ENCODE measurements around the gene ARHGAP40.
A peak's percentile ranks its signal among the peaks of the same experiment; 100 is the strongest.
"Not testable (repeated sequence)": the region's sequence is repeated elsewhere in the genome, so short reads cannot be mapped to it uniquely, and the experiment has no call there.

The ARHGAP40 gene

GRCh38 chr20:38588303-38588702 lies 13.3 kb upstream of the ARHGAP40 start:
- DNase-seq (ENCODE audit: low spot score), result no peak

GRCh38 chr20:38589351-38589750 lies 12.3 kb upstream of the ARHGAP40 start:
- no peak for DNase-seq (ENCODE audit: low spot score)

GRCh38 chr20:38589967-38590675 lies 11.5 kb upstream of the ARHGAP40 start:
- no peak for DNase-seq (ENCODE audit: low spot score)

GRCh38 chr20:38590676-38591473 lies 10.7 kb upstream of the ARHGAP40 start:
- no peak for DNase-seq (ENCODE audit: low spot score)

- DNase-seq (ENCODE audit: low spot score), result no peak
These were observed 9.9 kb upstream of the ARHGAP40 start for GRCh38 chr20:38591474-38592410.

GRCh38 chr20:38592411-38592790 lies 9.2 kb upstream of the ARHGAP40 start:
- not testable (repeated sequence) for DNase-seq (ENCODE audit: low spot score)

GRCh38 chr20:38594281-38594680 lies 7.3 kb upstream of the ARHGAP40 start:
- DNase-seq (ENCODE audit: low spot score), result not testable (repeated sequence)

GRCh38 chr20:38595886-38596285 lies 5.7 kb upstream of the ARHGAP40 start:
- DNase-seq (ENCODE audit: low spot score), result not testable (repeated sequence)

- no peak for DNase-seq (ENCODE audit: low spot score)
These were observed 2.2 kb upstream of the ARHGAP40 start for GRCh38 chr20:38599410-38599882.

- DNase-seq (ENCODE audit: low spot score), result no peak
These were observed 1.6 kb upstream of the ARHGAP40 start for GRCh38 chr20:38600057-38600456.

GRCh38 chr20:38602185-38602581 lies 574 bp downstream of the ARHGAP40 start:
- DNase-seq (ENCODE audit: low spot score), result no peak

GRCh38 chr20:38603286-38603685 lies 1.7 kb downstream of the ARHGAP40 start:
- DNase-seq (ENCODE audit: low spot score), result no peak

GRCh38 chr20:38604873-38605303 lies 3.3 kb downstream of the ARHGAP40 start:
- peak; percentile 95 for DNase-seq (ENCODE audit: low spot score)

GRCh38 chr20:38607351-38607750 lies 5.7 kb downstream of the ARHGAP40 start:
- no peak for DNase-seq (ENCODE audit: low spot score)

- DNase-seq (ENCODE audit: low spot score), result no peak
These were observed 6.6 kb downstream of the ARHGAP40 start for GRCh38 chr20:38608188-38608587.

GRCh38 chr20:38609815-38610214 lies 8.2 kb downstream of the ARHGAP40 start:
- no peak for DNase-seq (ENCODE audit: low spot score)

GRCh38 chr20:38610521-38610920 lies 8.9 kb downstream of the ARHGAP40 start:
- no peak for DNase-seq (ENCODE audit: low spot score)

GRCh38 chr20:38612751-38613515 lies 11.3 kb downstream of the ARHGAP40 start:
- DNase-seq (ENCODE audit: low spot score), result no peak

- DNase-seq (ENCODE audit: low spot score), result no peak
These were observed 13.7 kb downstream of the ARHGAP40 start for GRCh38 chr20:38615283-38615682.

- no peak for DNase-seq (ENCODE audit: low spot score)
These were observed 14.8 kb downstream of the ARHGAP40 start for GRCh38 chr20:38616457-38616856.

Measured in COLO829 (cell line).